Occipital lobe (tissue), 2 donors: Measurements from ENCODE around the gene LRRC8A. TPM values are rescaled to one million over a fixed set of nuclear protein-coding genes. Genes with fewer than 3 reads are reported as not detected.
"Not testable (repeated sequence)": the region's sequence is repeated elsewhere in the genome, so short reads cannot be mapped to it uniquely, and the experiment has no call there.

Experiments used
- DNase-seq: peaks from one replicate; lab custom pipeline; 2025; lab: John Stamatoyannopoulos, UW
- total RNA-seq: library from RNA; depleted of rRNA; stranded (reverse); fragments of >200 nt; gene quantifications from one replicate; pipeline ENCODE4 v1.2.3, GENCODE V29; 2014

LRRC8A gene
- total RNA-seq, 1 donor from 2014 or later, result 20.4 TPM

DNA sequence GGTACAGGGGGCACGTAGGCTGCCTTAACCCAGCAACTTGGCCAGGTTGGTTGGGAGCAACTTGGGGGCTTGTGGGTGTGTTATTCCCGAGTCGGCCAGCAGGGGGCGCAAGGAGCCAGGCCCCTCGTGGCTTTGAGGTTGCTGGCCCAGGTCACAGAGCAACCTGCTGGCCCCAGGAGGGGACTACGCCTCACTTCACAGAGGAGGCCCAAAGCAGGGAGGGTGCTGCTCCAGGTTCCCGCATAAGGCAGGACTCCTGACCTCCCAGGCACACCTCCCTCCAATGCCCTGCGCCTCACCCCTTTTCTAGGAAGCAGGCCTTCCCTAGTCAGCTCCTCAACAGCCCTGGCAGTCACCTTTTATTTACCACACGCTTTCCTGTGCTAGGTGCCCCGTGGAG, 18.3 kb upstream of the LRRC8A start:
- DNase-seq, result no peak

DNA sequence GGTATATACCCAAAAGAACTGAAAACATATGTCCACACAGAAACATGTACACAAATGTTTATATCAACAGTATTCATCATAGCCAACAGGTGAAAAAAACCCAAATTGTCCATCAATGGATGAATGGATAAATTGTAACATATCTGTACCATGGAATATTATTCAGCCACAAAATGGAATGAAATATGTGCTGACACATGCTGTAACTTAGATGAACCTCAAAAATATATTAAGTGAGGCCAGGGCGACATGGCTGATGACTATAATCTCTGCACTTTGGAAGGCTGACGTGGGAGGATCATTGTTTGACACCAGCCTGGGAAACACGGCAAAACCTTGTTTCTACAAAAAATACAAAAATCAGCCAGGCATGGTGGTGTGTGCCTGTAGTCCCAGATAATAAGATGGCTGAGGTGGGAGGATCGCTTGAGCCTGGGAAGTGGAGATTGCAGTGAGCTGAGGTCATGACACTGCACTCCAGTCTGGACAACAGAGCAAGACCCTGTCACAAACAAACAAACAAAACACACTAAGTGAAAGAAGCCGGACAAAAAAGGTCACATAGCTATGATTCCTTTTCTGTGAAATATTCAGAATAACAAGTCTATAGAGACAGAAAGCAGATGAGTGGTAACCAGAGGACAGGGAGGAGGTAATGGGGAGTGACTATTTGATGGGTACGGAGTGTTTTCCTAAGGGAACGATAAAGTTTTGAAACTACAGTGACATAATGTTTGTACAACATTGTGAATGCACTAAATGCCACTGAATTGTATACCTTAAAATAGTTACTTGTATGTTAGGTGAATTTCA, 11.6 kb upstream of the LRRC8A start:
- no peak for DNase-seq

- not testable (repeated sequence) for DNase-seq
These were observed 11.0 kb upstream of the LRRC8A start for GRCh38 chr9:128870941-128871265.

DNA sequence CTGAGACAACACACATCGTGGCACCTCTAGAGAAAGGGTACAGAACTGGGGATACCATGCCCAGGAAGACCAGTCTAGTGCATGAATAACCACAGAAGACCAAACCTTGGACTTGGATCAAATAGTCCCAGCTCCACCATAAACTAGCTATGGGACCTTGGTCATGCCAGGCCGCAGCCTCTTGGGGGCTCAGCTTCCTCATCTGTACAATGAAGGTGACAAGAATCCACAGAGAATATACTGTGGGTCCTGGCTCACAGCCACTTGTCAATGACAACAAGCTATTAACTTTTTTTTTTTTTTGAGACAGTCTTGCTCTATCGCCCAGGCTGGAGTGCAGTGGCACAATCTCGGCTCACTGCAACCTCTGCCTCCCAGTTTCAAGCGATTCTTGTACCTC, 4.1 kb upstream of the LRRC8A start:
- no peak for DNase-seq

DNA sequence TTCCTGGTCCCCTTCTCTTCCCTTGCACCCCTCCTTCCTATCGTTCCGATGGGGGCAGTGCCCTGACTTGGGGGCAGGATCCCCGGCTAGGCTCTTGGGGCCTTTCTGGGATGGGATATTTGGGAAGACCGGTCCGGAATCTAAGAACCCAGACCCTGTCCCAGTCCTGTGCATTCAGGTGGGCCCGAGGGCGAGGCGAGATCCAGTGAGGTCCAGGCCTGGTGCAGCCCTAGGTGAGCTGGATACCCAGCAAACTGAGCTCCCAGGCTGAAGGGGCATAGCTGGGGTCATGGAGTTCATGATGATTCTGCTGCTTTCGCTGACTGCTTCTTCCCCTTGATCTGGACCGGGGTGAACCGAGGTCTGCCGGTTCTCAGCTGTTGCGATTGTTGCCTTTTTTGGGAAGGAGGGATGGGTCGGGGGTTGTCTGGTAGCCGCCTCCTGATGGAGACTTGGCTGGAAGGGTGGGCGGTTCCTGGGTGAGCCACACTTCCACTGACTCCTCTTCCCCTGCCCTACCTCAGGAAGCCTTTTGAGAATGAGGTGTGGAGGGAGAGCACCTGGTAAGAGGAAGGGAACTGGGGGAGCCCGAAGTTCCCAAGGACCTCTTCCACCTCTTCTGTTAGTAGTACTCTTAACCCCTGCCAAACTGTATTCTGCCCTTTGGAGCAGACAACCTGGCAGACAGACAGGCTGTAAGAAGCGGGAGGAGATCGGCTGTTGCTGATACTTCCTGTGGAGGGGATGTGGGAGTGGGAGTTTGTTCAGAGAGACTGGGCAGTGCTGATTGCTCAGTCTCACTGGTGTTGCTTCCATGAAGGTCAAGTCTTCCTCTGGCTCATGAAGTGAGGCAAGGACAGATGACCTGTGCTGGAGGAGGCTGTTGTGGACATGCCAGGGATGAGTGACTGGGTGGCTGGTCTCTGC, 1.0 kb downstream of the LRRC8A start:
- DNase-seq, result no peak

- no peak for DNase-seq
These were observed 2.2 kb downstream of the LRRC8A start for GRCh38 chr9:128884164-128884563.

GRCh38 chr9:128885376-128885775, 3.4 kb downstream of the LRRC8A start:
- no peak for DNase-seq

DNA sequence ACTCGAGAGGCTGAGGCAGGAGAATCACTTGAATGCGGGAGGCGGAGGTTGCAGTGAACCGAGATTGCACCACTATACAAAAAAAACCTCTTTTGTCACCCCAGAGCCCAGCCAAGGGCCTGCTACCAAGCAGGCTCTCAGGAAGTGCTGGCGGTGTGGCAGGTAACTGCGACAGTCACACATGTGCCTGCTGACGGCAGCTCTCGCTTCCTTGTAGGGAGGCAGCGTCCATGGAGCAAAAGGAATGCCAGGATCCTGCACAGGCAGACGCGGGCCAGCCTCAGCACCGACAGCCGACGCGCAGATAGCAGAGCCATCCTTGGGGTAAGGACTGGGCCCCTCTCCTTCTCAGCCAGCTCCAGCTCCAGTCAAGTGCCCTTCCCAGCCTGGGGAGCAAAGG, 3.9 kb downstream of the LRRC8A start:
- no peak for DNase-seq

DNA sequence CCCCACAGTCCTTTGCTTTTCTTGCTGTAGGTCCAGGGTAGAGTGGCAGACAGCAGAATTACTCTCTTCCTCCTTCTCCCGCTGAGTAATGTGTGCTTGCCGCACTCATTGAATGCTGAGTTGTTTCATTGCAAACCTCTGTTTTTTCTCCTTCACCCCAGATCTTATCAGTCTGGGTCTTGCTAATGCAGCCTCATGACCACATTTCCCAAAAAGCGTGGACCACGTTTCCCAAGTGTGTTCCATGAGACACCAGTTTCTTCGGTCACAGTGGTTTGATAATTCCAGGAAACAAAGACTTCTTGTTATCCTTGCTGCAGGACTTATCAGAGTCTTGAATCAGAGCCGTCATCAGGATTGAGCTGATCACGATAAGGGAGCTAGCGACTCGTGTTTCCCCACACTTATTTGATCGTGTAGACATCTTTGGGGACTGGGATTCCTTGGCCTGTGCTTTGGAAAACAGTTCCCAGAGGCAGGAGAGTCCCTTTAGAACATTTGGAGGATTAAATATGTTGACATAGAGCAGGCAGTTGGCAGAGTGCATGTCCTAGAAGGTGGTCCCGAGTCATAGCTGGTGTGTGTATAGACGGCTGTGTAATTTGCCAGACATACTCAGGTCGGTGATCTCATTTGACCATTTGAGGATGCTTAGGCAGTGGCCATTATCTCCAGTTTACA, 4.4 kb downstream of the LRRC8A start:
- no peak for DNase-seq

- DNase-seq, result no peak
These were observed 5.1 kb downstream of the LRRC8A start for GRCh38 chr9:128887049-128887448.

DNA sequence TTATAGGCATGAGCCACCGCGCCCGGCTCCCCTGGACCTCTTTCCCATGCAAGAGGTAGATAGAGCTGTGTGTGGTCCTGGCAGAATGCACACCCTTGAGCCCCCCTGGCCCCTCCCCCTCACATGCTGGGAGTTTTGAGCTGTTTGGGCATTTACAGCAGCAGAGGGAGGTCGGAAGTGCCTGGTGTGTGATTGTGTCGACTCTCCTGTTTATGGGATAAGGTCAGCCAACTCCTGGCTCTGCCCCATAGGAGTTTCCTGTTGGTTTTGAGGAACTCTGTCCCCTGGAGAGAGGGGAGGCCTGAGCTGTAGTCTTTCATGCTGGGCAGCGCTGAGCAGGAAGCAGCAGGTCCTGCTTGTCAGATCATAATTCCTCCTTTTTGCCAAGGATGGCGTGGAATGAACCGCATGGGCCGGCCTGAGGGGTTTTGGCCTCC, 6.0 kb downstream of the LRRC8A start:
- no peak for DNase-seq

- DNase-seq, result no peak
These were observed 9.6 kb downstream of the LRRC8A start for GRCh38 chr9:128891321-128892220.

- peak; percentile 91 for DNase-seq
These were observed 10.4 kb downstream of the LRRC8A start for GRCh38 chr9:128892221-128892921.

GRCh38 chr9:128893354-128893753, 11.4 kb downstream of the LRRC8A start:
- DNase-seq, result no peak

- DNase-seq, result no peak
These were observed 12.8 kb downstream of the LRRC8A start for GRCh38 chr9:128894764-128895163.

- no peak for DNase-seq
These were observed 13.6 kb downstream of the LRRC8A start for GRCh38 chr9:128895556-128895955.

DNA sequence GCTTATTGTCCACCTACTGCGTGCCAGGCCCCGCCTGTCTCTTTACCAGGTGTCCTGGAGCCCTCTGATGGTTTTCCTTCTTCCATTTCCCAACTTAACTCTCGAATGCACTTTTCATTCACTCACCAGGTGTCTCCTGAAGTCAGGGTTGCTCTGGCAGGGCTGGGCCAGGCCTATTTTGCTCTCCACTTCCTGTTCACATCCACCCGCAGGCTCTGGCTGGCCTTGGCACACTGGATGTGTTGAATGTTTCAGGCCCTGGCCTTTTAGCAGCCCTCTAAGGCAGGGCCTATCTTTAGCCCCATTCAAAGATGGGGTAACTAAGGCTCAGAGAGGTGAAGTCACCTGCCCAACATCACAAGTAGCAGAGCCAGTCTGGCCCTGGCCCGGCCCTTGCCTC, 16.4 kb downstream of the LRRC8A start:
- DNase-seq, result no peak

DNA sequence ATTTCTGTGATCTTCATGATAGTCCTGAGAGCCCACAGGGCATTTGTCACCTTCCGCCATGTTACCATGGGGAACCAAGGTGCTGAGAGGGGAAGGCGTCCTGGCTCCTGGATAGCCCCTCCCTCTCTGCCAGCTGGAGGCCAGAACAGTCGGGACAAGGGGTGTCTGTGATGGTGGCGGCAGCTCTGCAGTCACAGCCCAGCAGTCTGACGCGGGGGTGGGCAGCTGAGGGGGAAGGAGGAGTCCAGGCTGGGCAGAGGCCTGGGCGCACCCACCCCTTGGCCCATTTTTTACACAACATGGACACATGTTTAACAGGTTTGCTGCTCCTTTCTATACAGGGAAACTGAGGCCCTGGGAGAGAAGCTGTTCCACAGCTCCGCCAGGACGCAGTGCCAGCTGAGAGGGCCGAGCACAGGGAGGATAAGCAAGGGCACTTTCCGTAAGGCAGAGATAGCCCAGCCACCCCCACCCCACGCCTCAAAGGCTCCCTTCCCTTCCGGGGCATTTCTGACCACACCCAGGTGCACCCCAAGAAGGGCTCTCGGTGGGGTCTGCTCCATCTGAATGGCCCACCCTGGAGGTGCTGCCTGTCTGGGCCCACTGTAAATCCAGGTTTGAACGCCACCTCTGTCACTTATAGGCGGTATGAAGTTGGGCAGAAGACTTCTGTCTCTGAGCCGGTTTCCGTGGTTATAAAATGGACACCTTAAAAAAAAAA, 17.1 kb downstream of the LRRC8A start:
- DNase-seq, result no peak

- no peak for DNase-seq
These were observed 17.8 kb downstream of the LRRC8A start for GRCh38 chr9:128899566-128900322.
